ENCODE results near the gene CHTF8. TPM values are rescaled to one million over a fixed set of nuclear protein-coding genes. Genes with fewer than 3 reads are reported as not detected.

CHTF8 gene
- total and polyA plus RNA-seq, 10 of the 15 experiments (the other 5 are each of a cell fraction or from before 2014, with no cell fraction given): 18.5 to 159 (median 102) TPM

- TF ChIP-seq CUX1 (IDR thresholded peaks at IDR 0.05; ENCODE audit: insufficient replicate concordance, low read depth, low read length): no peak
- no peak for TF ChIP-seq RAD51 (IDR thresholded peaks at IDR 0.05)
- TF ChIP-seq SMC3 (IDR thresholded peaks at IDR 0.05; ENCODE audit: borderline replicate concordance, low read length): no peak
- TF ChIP-seq POLR2AphosphoS2 (IDR thresholded peaks at IDR 0.05; ENCODE audit: low read depth, low read length): no peak
- no peak for TF ChIP-seq SP1 (IDR thresholded peaks at IDR 0.05; ENCODE audit: low read depth, low read length)
- no peak for TF ChIP-seq SRF (IDR thresholded peaks at IDR 0.05; ENCODE audit: low read depth in 2 of 2, low read length in 2 of 2)
- TF ChIP-seq PML (IDR thresholded peaks at IDR 0.05; ENCODE audit: low read length): no peak
- no peak for TF ChIP-seq TCF7 (IDR thresholded peaks at IDR 0.05; ENCODE audit: borderline replicate concordance)
Observed at GRCh38 chr16:69078073-69078472, 54.3 kb downstream of the CHTF8 start (continued).

GRCh38 chr16:69077251-69077650 lies 55.1 kb downstream of the CHTF8 start:
- ChIA-PET CTCF (interaction anchor here (0.6 kb wide), 1 partner anchor 8 kb away, joined by 3 read pairs; no protein-coding TSS in a partner anchor), POLR2A (no interaction called here), RAD21 (ENCODE audit: unreplicated experiment) (no interaction called here), SMC1A (ENCODE audit: uncharacterized antibody, unreplicated experiment) (no interaction called here)
- Histone ChIP-seq H3K36me3 (ENCODE audit: control insufficient read depth in 2 of 2, insufficient read depth in 2 of 2, low read length in 1 of 2) (no peaks in the 10 kb centered on the region), H2AFZ (ENCODE audit: control insufficient read depth, low read depth, low read length) (no peak overlapping the region), H3K27me3 (replicated peaks in 1 of 2; ENCODE audit: control insufficient read depth in 2 of 2, insufficient read depth in 2 of 2, low read length in 1 of 2) (no peaks in the 10 kb centered on the region), H3K4me2 (ENCODE audit: control insufficient read depth, insufficient read depth) (no peak overlapping the region), H3K79me2 (ENCODE audit: control insufficient read depth, insufficient read depth, low read length) (no peaks in the 10 kb centered on the region), H3K9me3 (replicated peaks; ENCODE audit: control insufficient read depth, insufficient read depth, low read length) (no peaks in the 10 kb centered on the region), H3K4me1 (ENCODE audit: control insufficient read depth, insufficient read depth, low read length) (no peaks in the 10 kb centered on the region), H3K4me3 (no peak overlapping the region), H4K20me1 (ENCODE audit: control insufficient read depth, insufficient read depth) (no peaks in the 10 kb centered on the region), H3K27ac (ENCODE audit: control insufficient read depth, insufficient read depth) (no peak overlapping the region), H3K9ac (ENCODE audit: control insufficient read depth, insufficient read depth, low read length) (no peak overlapping the region)
- DNase-seq (ENCODE audit: low read depth, low spot score) (no peak), ATAC-seq (no peak), FAIRE-seq (no peak)
- 22% methylated on average over 4 of the region's 4 CpGs for WGBS (ENCODE audit: insufficient coverage, insufficient replicate concordance, low lambda C conversion rate, missing lambda C conversion rate)
- in situ Hi-C loops (cut with MboI): no loop called here
- no TSS peak for BruUV-seq (replicated peaks)
- intact Hi-C loops (cut with micrococcal nuclease; ENCODE audit: unreplicated experiment): no loop called here
- TF ChIP-seq KAT2A (conservative IDR thresholded peaks at IDR 0.05; ENCODE audit: control insufficient read depth, low read depth, low read length) (no peak), CHD1 (IDR thresholded peaks at IDR 0.05; ENCODE audit: low read depth, low read length) (no peak), TARDBP (IDR thresholded peaks at IDR 0.05; ENCODE audit: borderline replicate concordance) (no peak), BHLHE40 (IDR thresholded peaks at IDR 0.05; ENCODE audit: borderline replicate concordance in 1 of 2, low read depth in 2 of 2, low read length in 1 of 2) (no peak), EP300 (IDR thresholded peaks at IDR 0.05; ENCODE audit: borderline replicate concordance in 1 of 2, control insufficient read depth in 1 of 2, low read depth in 2 of 2, low read length in 2 of 2) (no peak), DPF2 (IDR thresholded peaks at IDR 0.05) (no peak), JUNB (IDR thresholded peaks at IDR 0.05) (no peak), BCL3 (IDR thresholded peaks at IDR 0.05; ENCODE audit: borderline replicate concordance, insufficient read depth, low read depth, low read length, poor library complexity, severe bottlenecking) (no peak)
- TF ChIP-seq, protein P1, sequence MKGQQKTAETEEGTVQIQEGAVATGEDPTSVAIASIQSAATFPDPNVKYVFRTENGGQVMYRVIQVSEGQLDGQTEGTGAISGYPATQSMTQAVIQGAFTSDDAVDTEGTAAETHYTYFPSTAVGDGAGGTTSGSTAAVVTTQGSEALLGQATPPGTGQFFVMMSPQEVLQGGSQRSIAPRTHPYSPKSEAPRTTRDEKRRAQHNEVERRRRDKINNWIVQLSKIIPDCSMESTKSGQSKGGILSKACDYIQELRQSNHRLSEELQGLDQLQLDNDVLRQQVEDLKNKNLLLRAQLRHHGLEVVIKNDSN (IDR thresholded peaks at IDR 0.05; ENCODE audit: borderline replicate concordance, extremely low read length, insufficient read depth, low read depth, low read length): no peak

Measured in GM12878 (cell line).